ENCODE results near the gene CDPF1. TPM values are rescaled to one million over a fixed set of nuclear protein-coding genes. Genes with fewer than 3 reads are reported as not detected.
A peak's percentile ranks its signal among the peaks of the same experiment; 100 is the strongest.

CDPF1 gene
- total RNA-seq, 6 experiments from 2014 or later, result 1.8 to 7.1 (median 3.3) TPM

GRCh38 chr22:46247443-46247975 is 2.6 kb downstream of the CDPF1 start:
- Histone ChIP-seq H3K4me3 (no peak overlapping the region), H3K27ac (no peak overlapping the region), H3K9me3 (no peaks in the 10 kb centered on the region), H3K36me3 (no peaks in the 10 kb centered on the region), H3K27me3 (no peaks in the 10 kb centered on the region), H3K4me1 (peaks cover 0 to 27% (median 4%) of the 10 kb centered on the region in 4 donors)
- DNase-seq (no peak), ATAC-seq (no peak)
- intact Hi-C loops (cut with DNase I), result no loop called here
- WGBS (ENCODE audit: insufficient coverage, low coverage, low lambda C conversion rate, missing lambda C conversion rate), result no CpG with 5 or more reads among the region's 2 CpGs
- no peak for TF ChIP-seq POLR2A (IDR thresholded peaks at IDR 0.05)
- no peak for TF ChIP-seq CTCF (IDR thresholded peaks at IDR 0.05)

GRCh38 chr22:46246178-46246577 is 3.9 kb downstream of the CDPF1 start:
- Histone ChIP-seq H3K27me3 (no peaks in the 10 kb centered on the region), H3K36me3 (no peaks in the 10 kb centered on the region), H3K4me3 (no peak overlapping the region), H3K4me1 (peaks cover 0 to 34% (median 4%) of the 10 kb centered on the region in 4 donors), H3K9me3 (no peaks in the 10 kb centered on the region), H3K27ac (peak overlapping the region in 1 of 3 donors; percentile 29)
- 100% methylated on average over 4 of the region's 10 CpGs for WGBS (ENCODE audit: insufficient coverage, low coverage, low lambda C conversion rate, missing lambda C conversion rate)
- ATAC-seq (no peak), DNase-seq (no peak)
- intact Hi-C loops (cut with DNase I), result no loop called here
- TF ChIP-seq CTCF (IDR thresholded peaks at IDR 0.05) (no peak), POLR2A (IDR thresholded peaks at IDR 0.05) (no peak)

- Histone ChIP-seq H3K4me3 (no peak overlapping the region), H3K27ac (peak overlapping the region in 1 of 3 donors; percentile 29), H3K9me3 (no peaks in the 10 kb centered on the region), H3K36me3 (no peaks in the 10 kb centered on the region), H3K27me3 (no peaks in the 10 kb centered on the region), H3K4me1 (peaks cover 0 to 36% (median 4%) of the 10 kb centered on the region in 4 donors)
- ATAC-seq (peak; percentile 24 to 59 (median 40)), DNase-seq (peak; percentile 74 to 80 (median 78))
- WGBS (ENCODE audit: insufficient coverage, low coverage, low lambda C conversion rate, missing lambda C conversion rate), result 40% methylated on average over 6 of the region's 16 CpGs
- intact Hi-C loops (cut with DNase I), result no loop called here
- TF ChIP-seq CTCF (IDR thresholded peaks at IDR 0.05), result no peak
Measured at GRCh38 chr22:46245511-46245910, 4.6 kb downstream of the CDPF1 start.

GRCh38 chr22:46244771-46245170 is 5.3 kb downstream of the CDPF1 start:
- Histone ChIP-seq H3K4me1 (peaks cover 0 to 43% (median 7%) of the 10 kb centered on the region in 4 donors), H3K36me3 (no peaks in the 10 kb centered on the region), H3K27ac (peak overlapping the region in 1 of 3 donors; percentile 29), H3K4me3 (no peak overlapping the region), H3K27me3 (no peaks in the 10 kb centered on the region), H3K9me3 (no peaks in the 10 kb centered on the region)
- TF ChIP-seq POLR2A (IDR thresholded peaks at IDR 0.05), result peak; percentile 6
- TF ChIP-seq CTCF (IDR thresholded peaks at IDR 0.05), result no peak
- peak in 2 of 4 donors; percentile 3 to 7 for ATAC-seq
- intact Hi-C loops (cut with DNase I), result no loop called here
- no peak for DNase-seq
- WGBS (ENCODE audit: insufficient coverage, low coverage, low lambda C conversion rate, missing lambda C conversion rate), result 60% methylated on average over 1 of the region's 9 CpGs
